A172 (cell line): ENCODE measurements around the gene S100A10. TPM values are rescaled to one million over a fixed set of nuclear protein-coding genes. Genes with fewer than 3 reads are reported as not detected.
A peak's percentile ranks its signal among the peaks of the same experiment; 100 is the strongest.

ENCODE experiments used
- DNase-seq: peaks from one replicate; pipeline ENCODE4 v3.0.0-alpha.2; 2015; ENCODE audit warnings: low spot score
- total RNA-seq: library from RNA; depleted of rRNA; stranded (reverse); fragments of >200 nt; shearing (Covaris generic); gene quantifications from 2 replicates; pipeline ENCODE4 v1.2.3, GENCODE V29; 2014

The S100A10 gene
- total RNA-seq, 1 experiment from 2014 or later = 801 TPM

DNA sequence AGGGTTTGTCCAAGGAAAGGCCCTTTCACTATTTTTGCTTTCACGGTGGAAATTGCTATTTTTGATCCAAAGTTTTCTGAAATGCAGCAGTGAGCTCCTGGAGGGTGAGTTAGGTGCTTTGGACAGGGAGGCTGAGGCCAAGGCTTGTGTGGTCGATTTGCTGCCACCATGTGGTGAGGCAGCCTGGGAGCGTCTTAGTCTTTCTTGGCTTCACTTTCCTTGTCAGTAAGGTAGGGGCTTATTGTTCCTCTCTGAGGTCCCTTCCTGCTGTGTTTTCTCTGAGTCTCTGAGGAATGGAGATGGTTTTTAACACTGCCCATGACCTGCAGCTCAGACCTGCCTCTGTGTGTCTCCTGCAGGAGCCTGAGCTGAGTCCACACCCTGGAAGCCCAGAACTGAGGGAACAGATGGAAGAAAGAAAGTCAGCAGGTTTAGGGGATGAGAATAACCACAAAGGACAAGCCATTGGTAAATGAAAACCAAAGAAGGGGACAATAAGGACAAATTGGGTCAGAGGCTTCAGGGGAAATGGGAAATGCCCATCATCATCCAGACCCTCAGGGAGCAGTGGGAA, 20.1 kb upstream of the S100A10 start:
- DNase-seq = peak; percentile 58

DNA sequence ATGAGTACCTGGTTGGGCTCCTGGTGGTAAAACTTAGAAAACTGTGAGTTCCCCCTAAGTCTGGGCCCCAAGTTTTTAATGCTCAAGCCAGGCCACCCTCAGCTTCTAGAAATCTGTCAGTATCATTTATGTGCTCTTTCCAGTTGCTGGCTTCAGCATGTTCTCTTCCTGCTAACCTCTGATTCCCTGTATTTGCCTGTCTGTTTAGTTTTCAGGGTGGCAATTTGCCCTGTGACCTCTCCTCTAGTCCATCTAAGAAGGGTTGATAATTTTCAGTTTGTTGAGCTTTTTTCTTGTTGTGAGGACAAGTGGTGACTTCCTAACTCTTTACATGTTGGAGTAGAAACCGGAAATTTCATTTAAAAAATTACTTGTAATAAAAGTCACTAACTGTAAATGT, 16.0 kb upstream of the S100A10 start:
- no peak for DNase-seq

DNA sequence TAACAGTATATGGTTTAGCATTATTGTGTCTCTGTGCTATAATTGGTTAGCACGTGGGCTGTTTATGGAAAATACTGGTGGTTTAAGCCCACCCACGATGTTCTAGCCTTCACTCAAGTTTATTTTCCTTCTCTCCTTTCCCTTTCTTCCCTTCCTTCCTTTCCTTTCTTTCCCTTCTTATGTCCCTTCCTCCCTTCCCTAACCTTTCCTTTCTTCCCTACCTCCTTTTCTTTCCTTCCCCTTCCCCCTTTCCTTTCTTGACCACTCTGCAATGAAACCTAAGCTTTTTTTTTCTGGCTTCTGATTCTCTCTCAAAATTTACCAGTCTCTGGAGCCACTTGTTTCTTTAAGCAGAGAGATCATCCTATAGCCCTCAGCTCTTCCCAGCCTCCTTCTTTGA, 13.4 kb upstream of the S100A10 start:
- DNase-seq = no peak

DNA sequence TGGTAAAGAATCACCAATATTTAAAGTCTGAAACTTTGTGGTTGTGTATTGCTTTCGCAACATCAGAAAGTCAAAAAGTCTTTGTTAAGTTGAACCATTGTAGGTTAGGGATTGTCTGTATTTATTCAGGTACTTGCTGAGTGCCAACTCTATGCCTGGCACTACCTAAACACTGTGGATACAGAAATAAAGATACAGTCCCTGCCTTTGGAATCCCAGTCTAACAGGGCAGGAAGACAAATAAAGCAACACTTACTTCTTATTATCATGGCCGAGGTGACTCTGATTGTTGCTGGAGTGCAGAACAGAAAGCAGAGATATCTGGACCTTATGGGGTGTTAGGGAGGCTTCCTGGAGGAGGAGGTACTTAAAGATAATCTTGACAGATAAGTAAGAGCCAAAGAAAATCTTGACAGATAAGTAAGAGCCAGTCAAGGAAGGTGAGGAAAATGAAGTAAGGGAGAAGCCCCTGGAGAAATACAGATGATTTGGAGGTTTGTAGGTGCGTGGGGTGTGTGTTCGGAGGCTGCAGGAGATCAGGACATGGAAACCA, 11.8 kb upstream of the S100A10 start:
- no peak for DNase-seq

DNA sequence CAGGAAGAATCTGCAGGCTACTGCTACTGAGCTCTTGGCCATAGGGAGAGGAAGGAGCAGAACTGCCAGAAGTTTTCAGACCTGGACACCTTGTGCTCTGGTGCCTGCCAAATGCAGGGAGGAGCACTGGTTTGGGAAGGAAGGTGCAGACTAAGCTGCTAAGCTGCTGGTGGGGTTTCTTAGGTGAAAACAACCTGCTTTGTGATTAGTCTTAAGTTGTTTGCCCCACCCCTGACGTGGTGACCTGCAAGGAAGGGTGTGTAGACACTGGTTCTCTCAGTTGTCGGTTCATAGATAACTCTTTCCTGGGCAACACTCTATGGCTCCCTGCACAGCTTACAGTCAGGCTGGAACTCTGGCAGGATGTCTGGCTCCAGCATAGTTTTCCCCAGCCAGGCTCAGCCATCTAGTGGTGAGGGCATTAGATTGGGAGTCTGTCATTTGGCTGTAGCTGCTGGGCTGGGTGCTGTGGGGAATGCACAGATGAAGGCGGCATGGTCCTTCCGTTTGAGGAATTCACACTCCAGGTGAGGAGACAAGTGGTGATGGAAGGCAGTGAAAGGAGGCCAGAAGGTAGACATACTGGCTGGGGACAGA, 10.3 kb upstream of the S100A10 start:
- DNase-seq = no peak

DNA sequence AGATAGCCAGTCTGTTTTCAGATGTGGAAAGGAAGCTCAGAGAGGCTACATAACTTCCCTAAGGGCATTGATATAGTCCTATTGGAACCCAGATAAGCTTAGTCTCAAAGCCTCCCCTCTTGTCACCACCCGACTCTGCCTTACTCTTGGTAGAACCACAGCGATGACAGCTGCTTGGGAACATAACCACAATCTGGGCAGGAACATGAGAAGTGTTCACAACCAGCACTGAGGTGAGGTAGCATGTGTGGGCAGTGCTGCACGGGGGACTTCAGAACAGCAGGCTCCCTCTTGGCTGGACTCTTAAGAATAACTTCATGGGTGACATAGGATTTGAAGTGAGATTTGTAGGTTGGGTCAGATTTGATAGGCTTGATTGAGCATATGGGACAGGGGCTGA, 9.3 kb upstream of the S100A10 start:
- no peak for DNase-seq

DNA sequence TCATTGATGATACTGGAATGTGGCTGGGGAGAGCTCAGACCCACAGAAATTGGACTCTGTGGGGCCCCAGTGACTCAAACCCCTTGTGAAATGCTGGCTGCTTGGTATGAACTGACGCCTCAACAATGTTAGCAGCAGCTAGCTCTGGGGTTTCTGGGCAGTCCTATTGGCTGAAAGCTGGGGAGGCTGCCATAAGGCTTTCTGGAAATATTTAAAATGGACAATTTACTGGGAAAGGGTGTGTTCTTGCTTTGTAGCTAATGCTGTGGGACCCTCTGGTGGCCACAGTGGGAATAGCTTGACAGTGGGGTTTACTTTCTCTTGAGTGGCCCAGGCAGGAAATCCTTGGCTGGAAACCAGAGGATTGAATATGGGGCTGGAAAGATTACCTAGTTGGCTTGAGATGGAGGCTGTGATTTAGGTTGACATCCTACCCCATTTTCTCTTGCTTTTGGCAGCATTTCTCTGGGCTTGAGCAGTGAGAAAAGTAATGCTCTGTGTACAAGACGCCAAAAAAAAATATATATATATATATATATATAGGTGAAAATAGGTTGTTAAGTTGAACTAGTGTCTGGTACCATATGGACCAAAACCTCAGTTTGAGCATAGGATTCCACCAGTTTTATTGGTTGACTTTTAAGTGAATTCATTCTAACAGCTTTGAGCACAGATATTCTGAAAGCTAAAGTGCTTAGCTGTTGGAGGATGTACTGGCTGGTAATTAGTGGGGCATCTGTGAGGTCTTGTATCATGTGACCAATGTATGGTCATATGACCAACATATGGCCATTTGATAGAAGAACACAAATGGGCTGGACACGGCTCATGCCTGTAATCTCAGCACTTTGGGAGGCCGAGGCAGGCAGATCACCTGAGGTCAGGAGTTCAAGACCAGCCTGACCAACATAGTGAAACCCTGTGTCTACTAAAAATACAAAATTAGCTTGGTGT, 8.2 kb upstream of the S100A10 start:
- peak; percentile 92 for DNase-seq

DNA sequence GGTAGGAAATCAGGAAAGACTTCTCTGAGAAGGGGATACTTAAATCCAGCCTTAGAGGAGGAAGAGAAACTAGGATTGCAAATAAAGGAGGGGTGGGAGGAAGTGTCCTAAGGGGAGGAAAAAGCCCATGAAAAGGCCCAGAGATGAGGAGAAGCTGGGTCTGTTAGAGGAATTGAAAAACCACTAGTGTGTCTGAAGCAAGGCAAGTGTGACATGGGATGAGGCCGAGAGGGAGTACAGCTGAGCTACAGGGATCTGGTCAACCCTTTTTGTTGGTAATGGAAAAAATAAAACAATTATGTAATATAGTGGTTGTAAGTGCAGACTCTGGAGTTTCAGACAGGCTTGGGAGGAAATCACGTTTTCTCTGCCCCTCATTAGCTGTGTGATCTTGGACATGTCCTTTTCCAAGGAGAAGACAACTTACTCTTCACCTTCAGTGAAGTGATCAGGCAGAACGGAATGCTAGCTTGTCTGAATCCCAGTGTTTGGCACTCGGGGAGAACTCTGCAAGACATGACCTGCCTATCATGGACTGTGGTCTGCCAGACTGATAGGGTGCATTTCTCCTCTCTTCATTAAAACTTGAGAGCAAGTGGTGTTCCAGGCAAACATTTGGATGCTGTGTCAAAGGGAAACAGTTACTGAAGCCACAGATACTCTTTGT, 7.4 kb upstream of the S100A10 start:
- no peak for DNase-seq

DNA sequence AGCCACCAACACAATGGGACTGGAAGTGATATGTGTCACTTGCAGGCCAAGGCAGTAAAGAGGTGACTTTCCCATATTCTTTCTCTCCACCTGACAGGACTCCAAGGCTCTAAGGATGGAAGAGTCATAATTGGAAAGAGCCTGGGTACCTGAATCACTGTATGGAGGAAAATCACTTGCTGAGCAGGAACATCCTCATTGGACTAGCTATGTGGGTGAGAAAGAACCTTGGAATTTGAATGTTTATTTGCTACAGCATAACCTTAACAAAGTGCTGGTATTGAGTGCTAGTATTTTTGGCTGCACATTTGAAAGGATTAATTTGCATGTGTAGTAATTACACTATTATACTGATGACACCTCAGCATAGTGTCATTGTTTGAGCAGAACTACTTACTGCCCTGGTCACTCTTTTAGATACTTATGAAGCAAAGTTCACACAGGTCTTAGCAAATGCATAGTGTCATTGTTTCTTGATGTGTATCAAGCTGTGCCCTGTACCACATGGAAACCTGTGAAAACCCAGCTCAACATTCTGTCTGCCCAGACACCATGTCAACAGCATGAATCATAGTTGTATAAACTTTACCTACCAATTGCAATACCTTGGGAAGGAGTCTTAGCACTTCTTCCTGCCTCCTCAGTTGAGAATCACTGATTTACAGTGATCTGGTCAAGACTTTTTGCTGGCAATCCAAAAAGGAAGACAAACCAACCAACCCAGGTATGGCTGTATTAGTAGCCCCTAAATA, 5.1 kb upstream of the S100A10 start:
- peak; percentile 54 for DNase-seq

DNA sequence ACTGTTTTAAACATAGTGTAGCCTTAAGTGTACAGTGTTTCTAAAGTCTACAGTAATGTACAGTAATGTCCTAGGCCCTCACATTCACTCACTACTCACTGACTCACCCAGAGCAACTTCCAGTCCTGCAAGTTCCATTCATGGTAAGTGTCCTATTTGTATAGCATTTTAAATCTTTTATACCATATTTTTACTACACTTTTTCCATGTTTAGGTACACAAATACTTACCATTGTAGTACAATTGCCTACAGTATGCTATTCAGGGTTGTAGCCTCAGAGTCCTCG, 3.6 kb upstream of the S100A10 start:
- no peak for DNase-seq

DNA sequence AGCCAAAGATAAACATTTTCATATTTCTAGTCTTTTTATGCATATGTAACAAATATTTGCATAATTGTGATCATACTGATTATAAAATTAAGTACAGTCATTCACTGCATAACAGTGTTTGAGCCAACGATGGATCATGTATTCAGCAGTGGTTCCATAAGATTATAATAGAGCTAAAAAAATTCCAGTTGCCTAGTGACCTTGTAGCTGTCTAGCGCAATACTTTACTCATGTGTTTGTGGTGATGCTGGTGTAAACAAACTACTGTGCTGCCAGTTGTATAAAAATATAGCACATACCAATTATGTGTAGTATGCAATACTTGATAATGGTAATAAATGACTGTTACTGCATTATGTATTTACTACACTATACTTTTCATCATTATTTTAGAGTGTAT, 2.1 kb upstream of the S100A10 start:
- DNase-seq = no peak

DNA sequence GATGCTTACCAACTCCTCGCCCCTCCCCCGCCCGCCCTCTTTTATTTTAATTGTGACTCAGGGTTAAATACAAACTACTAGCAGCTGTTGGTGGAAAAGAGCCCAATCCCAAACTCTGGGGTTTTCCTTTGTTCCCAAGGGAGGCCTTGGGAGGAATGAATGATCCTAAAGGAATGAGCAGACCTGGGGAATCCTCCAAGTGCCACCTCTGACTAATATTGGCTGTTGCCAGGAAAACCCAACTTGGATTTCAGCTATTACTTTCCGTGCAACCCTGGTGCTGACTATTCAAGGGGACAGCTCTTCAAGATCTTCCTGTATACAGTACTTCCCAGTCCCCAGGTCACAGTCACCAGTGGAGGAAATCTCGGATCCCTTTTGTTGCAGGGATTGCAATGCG, 1.3 kb upstream of the S100A10 start:
- peak; percentile 100 for DNase-seq

DNA sequence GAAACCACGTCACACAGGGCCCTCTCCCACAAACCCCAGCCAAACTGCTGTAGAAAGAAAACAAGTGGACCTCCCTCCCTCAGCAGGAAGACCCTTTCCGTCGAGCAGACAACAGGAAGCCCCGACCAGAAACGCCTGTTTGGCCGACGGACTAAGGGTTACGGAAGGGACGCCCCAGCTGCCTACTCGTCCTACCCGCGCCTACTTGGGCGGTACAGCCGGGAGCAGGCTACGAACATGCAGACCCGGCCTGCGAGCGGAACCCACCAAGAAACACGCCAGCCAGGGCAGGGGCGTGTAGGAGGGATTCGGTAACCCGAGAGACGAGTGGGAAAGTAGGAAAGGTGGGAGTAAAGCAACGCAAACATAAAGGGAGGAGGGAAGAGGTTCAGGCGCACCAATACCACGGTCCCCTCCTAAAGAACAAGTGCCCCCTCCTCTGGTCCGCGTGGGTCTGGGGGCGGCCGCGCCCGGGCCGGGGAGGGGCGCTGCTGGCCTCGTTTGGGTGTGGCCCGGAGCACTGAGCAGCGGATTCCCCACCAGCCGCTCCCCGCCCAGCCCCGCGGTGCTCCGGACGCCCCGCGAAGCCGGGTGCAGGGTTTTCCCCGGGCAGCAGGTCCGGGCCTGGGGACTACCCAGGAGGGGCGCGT, 450 bp downstream of the S100A10 start:
- no peak for DNase-seq

DNA sequence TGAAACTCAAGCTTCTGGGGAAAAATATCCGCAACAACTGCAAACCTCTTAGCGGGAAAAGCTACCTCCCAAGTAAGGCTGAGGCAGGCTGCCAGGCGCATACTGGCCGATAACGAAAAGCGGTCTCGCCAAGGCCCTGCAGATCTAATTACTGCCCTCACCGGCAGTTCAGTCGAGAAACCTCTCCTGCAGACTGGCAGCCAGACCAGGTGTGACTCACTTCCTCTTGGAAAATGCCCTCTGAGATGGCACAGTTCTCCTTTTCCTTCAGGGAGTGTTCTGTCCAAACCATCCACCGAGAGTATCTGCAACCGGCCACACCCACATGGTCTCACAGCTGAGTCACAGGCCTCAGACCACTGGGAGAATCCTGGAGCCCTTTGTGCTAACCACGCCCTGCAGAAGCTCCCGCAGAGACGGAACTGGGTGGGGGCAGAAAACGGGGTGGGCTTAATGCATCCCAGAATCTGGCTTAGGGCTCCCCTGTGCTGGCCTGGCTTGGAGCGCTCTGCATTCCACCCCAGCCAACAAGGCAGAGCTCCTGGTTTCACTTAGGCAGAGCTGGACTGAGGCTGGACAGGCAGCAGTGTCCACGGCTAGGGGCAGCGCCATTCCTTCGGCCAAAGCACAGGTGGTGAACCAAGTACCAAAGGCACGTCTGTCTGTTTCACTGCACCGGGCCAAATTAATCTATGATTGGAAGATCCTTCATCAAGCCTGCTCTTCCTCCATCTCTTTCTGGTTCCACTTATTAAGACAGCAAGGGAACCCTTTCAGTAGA, 1.2 kb downstream of the S100A10 start:
- DNase-seq = peak; percentile 100

DNA sequence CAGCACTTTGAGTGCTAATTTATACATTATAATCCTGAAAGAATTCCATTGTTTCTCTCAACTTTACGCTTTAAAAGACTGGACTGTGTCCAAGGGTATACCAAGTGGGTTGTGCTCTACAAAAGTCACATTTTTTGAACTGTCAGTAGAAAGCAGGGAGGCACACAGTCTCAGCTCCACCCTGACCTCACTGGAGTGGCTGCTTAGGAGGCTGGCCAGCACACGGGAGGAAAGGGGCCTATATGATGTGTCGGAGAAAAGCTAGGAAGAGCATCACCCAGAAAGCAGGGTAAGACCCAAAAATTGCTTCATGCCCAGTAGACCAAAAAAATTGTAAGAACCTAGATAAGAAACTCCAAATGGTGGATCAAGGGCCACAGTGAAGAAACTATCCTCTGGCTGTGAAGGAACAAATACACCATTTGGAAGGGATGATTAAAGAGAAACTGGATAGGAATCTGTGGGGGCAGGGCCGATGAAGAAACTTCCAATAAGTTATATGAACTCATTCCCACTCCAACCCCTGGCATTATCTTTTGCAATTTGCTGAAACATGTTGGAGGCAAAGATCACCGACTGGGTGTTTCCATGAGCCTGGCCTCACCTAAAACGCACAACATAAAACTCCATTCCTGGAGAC, 1.9 kb downstream of the S100A10 start:
- peak; percentile 63 for DNase-seq

DNA sequence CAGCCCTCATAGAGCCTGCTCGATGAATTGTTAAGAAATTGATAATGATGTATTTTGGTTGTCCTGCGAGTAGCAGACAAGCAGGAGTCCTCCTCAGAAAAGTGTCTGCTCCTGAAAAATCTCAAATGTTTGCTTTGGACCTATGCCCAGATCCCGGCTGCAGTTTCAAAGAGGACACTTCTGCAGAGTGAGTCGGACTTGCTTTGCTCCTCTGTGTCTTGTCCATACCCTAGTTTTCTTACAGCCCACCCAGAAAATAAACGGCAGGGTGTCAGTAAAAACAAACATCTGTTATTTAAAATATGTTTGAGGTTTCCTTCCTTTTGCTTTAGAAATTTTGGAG, 2.8 kb downstream of the S100A10 start:
- peak; percentile 82 for DNase-seq

DNA sequence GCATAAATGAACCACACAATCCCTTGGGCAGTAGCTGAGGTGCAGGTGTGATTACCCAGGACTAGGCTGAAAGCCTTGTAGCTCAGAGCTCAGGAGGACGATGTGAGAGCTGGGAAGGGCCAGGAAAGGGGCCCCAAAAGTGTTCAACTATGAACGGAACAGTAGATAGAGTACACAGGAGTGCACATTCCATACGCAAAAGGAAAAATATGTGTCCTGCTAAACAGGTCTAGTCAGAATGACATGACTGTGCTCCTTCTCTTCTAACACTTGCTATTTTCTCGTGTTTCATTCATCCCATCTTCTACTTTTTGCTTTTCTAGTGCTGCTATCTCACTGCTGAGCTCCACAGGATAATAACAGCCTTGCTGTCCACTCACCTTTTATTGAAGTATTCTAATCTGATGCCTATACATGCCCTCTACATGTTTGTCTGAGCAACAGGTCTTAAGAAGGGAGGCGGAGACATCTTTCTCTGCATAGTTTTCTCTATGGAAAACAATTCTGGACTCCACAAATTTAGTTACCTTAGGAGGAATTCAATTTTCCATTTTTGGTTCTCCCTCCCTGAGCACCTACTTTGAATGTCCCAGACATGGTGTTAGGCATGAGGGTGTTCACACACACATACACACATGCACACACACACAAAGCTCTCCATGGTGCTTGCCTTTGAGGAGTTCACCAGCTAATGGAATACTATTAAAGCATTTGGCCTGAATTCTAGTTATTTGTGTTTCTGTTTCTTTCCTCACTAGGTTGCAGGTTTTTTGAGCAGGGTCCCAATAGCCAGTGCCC, 3.4 kb downstream of the S100A10 start:
- DNase-seq = peak; percentile 35

DNA sequence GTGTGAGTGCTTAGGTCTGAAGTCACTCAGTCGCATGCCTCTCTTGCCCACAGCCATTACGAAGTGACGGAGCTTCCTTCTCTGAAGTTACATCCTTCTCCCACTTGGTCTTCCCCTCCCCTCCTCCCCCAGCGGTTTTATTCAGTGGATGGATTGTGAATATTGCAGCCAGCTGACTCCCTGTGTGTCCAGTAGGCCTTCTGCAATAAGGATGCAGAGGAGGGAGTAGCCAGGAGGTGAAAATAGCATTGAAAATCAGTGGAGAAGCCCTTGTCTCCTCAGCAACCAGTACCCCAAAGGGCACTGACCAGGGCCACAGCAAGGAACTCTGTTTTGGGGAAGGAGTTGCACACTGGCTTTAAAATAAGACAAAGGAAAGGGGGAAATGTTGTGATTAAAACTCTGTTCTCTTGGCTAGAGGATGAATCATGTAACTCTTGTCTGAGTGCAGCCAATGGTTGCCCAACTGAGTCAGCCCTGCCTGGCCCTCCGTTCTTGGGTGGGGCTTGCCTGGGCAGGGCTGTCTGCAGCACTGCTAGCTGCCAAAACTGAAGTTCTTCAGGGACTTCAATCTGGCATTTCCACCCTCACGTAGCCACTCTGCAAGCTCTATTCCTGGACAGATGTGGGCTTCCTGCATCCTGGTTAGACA, 4.3 kb downstream of the S100A10 start:
- DNase-seq = peak; percentile 96
